Activated CD8-positive, alpha-beta memory T cell treated with anti-CD3 and anti-CD28 coated beads, Interleukin-2, amount 50 U/mL, for 4 hours (primary cell): ENCODE data around the gene ARL5C.

Experiments
- DNase-seq: peaks from one replicate; pipeline ENCODE4 v3.0.0-alpha.2; 2020

The ARL5C gene

DNA sequence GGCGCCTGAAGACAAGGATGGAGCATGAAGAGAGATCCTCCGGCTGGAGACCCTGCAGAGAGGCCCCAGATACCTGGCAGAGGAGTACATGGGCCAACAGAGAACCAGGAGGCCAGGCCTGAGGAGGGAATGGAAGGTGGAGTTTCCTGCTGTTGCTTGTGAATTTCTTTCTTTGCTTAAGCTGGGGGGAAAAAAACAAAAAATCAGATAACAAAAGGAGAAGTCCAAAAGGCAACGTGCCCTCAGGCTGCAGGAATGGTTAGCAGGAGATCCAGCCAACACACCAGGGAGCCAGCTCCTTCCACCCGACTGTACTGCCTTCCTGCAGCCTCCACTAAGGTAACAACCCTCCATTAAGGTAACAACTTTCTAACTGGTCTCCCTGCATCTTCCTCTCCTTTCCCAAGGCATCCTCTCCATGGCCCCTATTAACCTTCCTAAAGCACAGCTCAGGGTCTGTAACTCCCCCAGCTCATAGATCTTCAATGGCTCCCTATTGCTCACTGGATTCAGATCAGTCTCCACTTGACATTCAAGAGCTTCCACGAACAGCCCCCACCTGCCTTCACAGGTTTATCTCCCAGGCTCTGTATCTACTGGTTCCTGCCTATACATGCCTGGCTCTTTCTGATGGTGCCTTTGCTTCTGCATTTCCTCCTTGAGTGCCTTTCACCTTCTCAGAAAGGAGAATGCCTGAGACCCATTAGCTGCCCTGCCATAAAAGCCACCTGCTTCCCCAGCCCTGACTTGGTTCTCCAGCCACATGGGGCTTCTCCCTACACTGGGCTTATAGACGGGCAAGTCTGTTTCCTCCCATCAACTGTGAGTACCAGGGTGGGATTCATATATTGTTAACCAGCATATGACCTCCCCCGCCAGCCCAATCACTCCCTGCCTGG, 725 bp upstream of the ARL5C start:
- no peak for DNase-seq

GRCh38 chr17:39165178-39165840, 652 bp downstream of the ARL5C start:
- no peak for DNase-seq

DNA sequence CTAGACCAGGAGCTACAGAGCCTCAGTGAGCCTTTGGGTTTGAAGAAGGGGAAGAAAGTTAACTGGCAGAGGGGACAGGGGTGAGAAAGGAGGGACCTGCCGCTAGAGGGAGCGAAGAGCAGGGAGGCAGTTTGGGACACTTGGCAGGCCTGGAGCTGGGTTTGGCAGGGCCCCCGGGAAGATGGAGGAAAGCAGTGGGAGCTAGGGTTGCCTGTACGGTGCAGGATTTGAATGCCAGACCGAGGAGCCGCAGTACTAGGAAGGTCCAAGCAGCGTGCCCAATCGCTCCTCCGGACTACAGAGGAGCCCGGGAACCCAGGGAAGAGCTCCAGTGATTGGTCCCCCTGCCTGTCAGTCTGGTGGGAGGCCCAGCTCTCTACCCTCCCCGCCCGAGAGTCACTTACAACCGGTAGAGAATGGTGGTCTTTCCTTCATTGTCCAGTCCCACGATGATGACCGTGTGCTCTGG, 1.3 kb downstream of the ARL5C start:
- DNase-seq: peak; percentile 75

DNA sequence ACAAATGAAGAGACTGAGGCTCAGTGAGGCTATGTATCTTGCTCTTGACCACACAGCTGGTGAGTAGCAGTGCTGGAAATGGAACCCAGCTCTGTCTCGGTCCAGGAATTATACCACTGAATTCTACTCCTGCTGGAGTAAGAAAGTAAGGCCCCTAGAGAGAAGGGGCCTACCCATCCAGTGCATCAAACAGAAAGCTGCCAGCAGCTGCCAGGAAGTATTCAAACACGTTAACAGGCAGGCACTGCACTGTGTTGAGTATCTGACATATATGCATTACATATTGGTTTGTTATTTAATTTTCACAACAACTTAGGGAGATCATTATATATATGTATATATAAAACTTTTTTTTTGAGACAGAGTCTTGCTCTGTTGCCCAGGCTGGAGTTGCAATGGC, 4.0 kb downstream of the ARL5C start:
- DNase-seq: no peak

GRCh38 chr17:39158623-39159022, 7.3 kb downstream of the ARL5C start:
- no peak for DNase-seq

DNA sequence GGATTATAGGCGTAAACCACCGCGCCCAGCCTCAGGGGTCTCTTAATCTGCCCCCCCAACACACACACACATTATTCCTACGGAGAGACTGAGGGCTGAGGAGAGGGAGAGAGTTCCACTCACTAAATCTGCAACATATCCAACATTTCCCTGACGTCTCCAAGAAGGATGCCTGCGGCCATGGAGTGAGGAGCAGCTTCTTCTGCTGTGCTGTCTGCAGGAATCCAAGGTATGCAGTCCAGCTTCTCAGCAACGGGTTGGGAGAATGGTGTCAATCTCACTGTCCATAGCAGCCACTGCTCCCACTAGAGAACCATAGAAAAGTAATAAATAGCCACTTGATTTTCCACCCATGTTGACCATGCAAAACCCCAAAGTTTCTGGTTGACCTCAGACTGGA, 9.5 kb downstream of the ARL5C start:
- no peak for DNase-seq

DNA sequence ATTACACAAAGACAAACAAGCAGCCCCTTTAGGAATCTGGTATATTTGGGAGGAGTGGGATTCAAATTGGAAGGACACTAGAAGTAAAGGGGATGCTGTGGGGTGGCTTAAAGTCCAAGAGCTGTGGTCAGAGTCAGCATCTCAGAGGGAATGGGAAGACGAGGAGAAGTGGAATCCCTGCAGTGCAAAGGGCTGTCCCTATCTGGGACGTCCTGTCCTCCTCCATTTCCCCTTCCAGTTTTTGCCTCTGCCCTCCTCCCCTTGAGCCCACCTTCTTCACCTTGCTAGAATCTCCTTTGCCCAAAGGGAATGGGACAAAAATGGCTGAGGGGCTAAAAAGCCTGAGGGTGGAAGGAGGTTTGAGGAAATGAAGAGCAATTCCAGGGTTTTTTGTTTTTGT, 10.3 kb downstream of the ARL5C start:
- no peak for DNase-seq

GRCh38 chr17:39153599-39154051, 12.3 kb downstream of the ARL5C start:
- peak; percentile 92 for DNase-seq

- DNase-seq: peak; percentile 37
Measured at GRCh38 chr17:39151943-39152818, 13.8 kb downstream of the ARL5C start.

DNA sequence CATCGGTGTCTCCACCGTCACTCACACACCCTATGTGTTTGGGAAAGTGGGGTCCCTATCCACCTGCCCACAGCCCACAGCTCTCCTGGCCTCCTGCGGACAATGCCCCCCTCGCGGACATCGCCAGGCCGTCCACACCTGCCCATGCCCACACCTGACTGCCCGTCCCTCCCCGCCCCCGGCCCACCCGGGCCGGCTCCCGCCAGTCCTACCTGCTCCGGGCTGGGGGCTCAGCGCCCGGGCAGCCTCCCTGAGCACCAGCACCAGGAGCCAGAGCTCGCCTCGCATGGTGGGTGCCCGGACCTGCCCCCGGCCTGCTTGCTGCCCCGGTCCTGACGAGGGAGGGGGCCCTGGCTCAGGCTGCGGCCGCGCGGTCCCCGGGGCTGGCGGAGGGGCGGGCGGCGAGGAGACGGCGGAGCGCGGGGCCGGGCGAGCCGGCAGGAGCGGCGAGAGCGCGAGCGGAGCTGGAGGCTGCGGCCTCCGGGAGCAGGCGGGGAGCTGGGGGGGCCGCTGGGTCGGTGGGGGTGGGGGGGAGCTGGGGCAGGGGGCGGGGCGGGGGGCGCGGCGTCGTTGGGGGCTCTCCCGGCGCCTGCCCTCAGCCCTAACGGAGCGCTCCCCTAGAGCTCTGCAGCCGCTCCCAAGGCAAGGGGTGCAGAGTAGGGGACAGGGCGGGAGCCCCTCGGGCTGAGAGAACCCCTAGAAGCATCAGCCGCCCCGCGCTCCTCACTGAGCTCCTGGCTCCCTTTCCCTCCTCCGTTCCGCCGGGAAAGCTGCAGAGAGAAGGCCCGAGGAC, 14.6 kb downstream of the ARL5C start, which contains the start of gene PLXDC1:
Gene PLXDC1 (minus strand): TSS at position 488 of the 793 bp plus-strand sequence. CDS start 200 bp downstream, at position 288.
- peak; percentile 27 for DNase-seq

- DNase-seq: no peak
Measured at GRCh38 chr17:39150795-39151149, 15.2 kb downstream of the ARL5C start.

DNA sequence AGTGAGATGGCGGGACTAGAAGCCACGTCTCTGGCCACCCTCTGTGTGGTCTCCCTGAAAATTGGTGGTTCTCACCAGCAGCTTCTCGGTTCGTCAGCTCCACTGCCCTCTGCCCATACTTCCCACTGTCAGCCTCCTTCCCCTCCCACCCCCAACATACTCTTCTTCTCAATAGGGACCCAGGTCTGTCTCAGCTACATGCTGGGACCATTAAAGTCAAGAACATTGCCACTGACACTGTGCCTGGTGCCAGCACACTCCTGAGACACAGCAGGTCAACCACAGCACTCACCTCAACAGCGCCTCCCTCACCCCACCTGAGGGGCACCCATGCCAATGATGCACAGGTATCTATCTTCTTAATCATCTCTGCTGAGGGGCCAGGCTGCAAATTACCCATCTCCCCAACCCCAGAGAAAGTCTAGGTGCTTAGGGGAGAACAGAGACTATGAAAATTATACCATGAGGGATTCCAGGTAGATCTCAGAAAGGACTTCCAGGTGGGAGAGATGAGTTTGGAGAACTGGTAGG, 15.8 kb downstream of the ARL5C start:
- DNase-seq: no peak

DNA sequence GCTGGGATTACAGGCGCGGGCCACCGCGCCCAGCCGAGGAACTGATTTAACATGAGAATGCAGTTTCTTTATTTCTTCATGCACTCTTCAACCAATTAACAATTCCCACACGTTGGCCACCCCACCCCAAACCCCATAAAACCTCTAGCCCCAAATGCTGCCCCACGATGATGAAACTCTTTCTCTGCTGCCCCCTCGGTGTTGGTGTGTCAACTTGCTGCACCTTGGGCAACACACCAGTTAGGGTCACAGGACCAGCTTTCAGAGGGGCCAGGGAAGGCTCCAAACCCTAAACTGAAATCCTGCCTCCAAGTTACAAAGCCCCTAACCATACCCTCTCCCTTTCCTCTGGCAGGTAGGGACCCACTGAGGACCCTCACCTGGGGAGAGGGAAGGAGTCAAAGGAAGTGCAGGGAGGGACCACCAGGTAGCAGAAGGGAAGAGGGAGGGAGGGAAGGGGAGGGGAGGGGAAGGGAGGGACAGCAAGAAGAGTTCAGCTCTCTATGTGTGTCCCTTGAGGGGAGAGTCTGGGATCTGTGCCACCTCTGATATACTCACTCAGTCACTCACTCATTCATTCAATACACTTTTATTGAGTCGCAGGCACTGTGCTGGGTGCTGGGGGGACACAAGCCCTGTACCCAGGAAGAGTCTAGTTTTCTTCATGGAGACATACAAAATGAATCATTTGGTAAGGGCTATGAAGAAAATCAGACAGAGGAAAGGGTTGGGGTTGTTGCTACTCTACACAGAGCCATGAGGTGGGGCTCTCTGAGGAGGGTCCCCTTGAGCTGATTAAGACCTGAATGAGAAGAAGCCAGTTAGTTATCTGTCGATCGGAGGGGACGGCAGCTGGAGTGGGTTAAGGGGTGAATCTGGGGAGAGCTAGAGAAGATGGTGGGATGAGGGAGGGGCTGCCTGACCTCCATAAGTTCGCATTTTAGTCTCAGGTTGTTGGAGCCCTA, 18.5 kb downstream of the ARL5C start:
- no peak for DNase-seq

GRCh38 chr17:39146273-39146672, 19.7 kb downstream of the ARL5C start:
- no peak for DNase-seq

- no peak for DNase-seq
Measured at GRCh38 chr17:39145143-39145542, 20.8 kb downstream of the ARL5C start.

GRCh38 chr17:39144416-39144840, 21.5 kb downstream of the ARL5C start:
- no peak for DNase-seq

GRCh38 chr17:39143552-39144093, 22.3 kb downstream of the ARL5C start:
- no peak for DNase-seq

DNA sequence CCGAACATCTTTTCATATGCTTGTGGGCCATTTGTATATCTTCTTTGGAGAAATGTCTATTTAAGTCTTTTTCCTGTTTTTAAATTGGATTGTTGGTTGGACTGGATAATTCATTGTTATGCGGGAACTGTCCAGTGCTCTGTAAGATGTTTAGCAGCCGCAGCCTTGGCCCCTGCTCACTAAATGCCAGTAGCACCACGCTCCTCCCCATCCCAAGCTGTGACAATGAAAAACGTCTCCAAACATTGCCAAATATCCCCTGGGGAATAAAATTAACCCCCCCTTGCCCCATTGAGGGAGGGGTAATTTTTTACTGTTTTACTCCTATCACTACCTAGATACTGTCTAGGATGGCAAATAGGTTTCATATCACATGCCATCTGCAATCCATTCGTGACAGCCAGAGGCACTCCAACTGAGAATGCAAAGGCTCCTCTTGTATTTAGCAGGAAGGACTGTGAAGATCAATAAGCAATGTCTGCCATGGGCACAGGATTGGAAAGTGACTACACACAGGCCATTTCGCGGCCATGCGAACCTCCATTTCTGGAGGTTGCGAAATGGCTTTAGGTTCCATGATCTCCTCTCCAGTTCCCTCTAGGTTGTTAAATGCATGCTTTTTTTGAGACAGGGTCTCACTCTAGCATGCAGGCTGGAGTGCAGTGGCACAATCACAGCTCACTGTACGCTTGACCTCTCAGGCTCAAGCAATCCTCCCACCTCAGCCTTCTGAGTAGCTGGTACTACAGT, 23.9 kb downstream of the ARL5C start:
- DNase-seq: no peak

- DNase-seq: no peak
Measured at GRCh38 chr17:39141294-39141693, 24.7 kb downstream of the ARL5C start.

- DNase-seq: no peak
Measured at GRCh38 chr17:39139561-39139960, 26.4 kb downstream of the ARL5C start.
